ENCODE measurements around the gene MIS18A. TPM values are rescaled to one million over a fixed set of nuclear protein-coding genes. Genes with fewer than 3 reads are reported as not detected.

MIS18A gene
- polyA plus RNA-seq, 3 donors: 1.6 to 2.5 (median 2.3) TPM

GRCh38 chr21:32282992-32283391, 4.1 kb upstream of the MIS18A start:
- no peak overlapping the region for H3K4me2 ChIP-seq (replicated peaks; ENCODE audit: extremely low read depth, low read length, poor library complexity, severe bottlenecking)
- Mint-ChIP-seq H3K27ac (peak overlapping the region in 1 of 7 donors; percentile 25), H3K27me3 (ENCODE audit: low read depth in 3 of 3) (peaks cover 0 to 1% (median 0%) of the 10 kb centered on the region in 3 donors), H3K4me3 (no peak overlapping the region), H3K4me1 (peaks cover 19% of the 10 kb centered on the region), H3K36me3 (peaks cover 0 to 2% of the 10 kb centered on the region in 2 donors), H3K9me3 (peaks cover 4 to 20% (median 14%) of the 10 kb centered on the region in 7 donors)
- no peaks in the 10 kb centered on the region for H3K36me3 ChIP-seq (replicated peaks in 1 of 2; ENCODE audit: control insufficient read depth in 1 of 2, insufficient read depth in 2 of 2, low read length in 2 of 2)
- peaks cover 7% of the 10 kb centered on the region for H3K79me2 ChIP-seq (ENCODE audit: insufficient read depth, low read length)
- TF ChIP-seq CTCF (IDR thresholded peaks at IDR 0.05): no peak
- no peak overlapping the region for H3K9ac ChIP-seq (ENCODE audit: insufficient read depth, low read length, poor library complexity, severe bottlenecking)
- peaks cover 0 to 15% of the 10 kb centered on the region in 2 donors for H3K9me3 ChIP-seq (replicated peaks in 1 of 2; ENCODE audit: control insufficient read depth in 1 of 2, insufficient read depth in 1 of 2, low read length in 2 of 2)
- no peak overlapping the region for H3K27ac ChIP-seq (ENCODE audit: low read depth in 1 of 2, low read length in 2 of 2)
- H3K4me3 ChIP-seq (replicated peaks in 1 of 3; ENCODE audit: low read depth in 2 of 3, low read length in 3 of 3): no peak overlapping the region
- no peak overlapping the region for H2AFZ ChIP-seq (ENCODE audit: insufficient read depth, low read depth, low read length, poor library complexity, severe bottlenecking)
- intact Hi-C loops (cut with micrococcal nuclease): no loop called here
- no peaks in the 10 kb centered on the region for H3K27me3 ChIP-seq (ENCODE audit: control insufficient read depth in 2 of 2, insufficient read depth in 2 of 2, low read length in 2 of 2)
- DNase-seq: peak in 2 of 3 donors; percentile 9 to 55
- 55% methylated on average over 5 of the region's 6 CpGs for WGBS (ENCODE audit: insufficient coverage)
- H4K20me1 ChIP-seq (ENCODE audit: insufficient read depth, low read length): no peaks in the 10 kb centered on the region
- peaks cover 14 to 15% of the 10 kb centered on the region in 2 donors for H3K4me1 ChIP-seq (ENCODE audit: control insufficient read depth in 1 of 2, insufficient read depth in 2 of 2, low read length in 2 of 2)

GRCh38 chr21:32281531-32281930, 2.7 kb upstream of the MIS18A start:
- DNase-seq: peak in 1 of 3 donors; percentile 32
- no peak overlapping the region for H2AFZ ChIP-seq (ENCODE audit: insufficient read depth, low read depth, low read length, poor library complexity, severe bottlenecking)
- H3K36me3 ChIP-seq (replicated peaks in 1 of 2; ENCODE audit: control insufficient read depth in 1 of 2, insufficient read depth in 2 of 2, low read length in 2 of 2): no peaks in the 10 kb centered on the region
- WGBS (ENCODE audit: insufficient coverage): 100% methylated on average over 4 of the region's 7 CpGs
- H3K9me3 ChIP-seq (replicated peaks in 1 of 2; ENCODE audit: control insufficient read depth in 1 of 2, insufficient read depth in 1 of 2, low read length in 2 of 2): peaks cover 0 to 15% of the 10 kb centered on the region in 2 donors
- no peaks in the 10 kb centered on the region for H4K20me1 ChIP-seq (ENCODE audit: insufficient read depth, low read length)
- H3K4me3 ChIP-seq (replicated peaks in 1 of 3; ENCODE audit: low read depth in 2 of 3, low read length in 3 of 3): no peak overlapping the region
- no peak overlapping the region for H3K4me2 ChIP-seq (replicated peaks; ENCODE audit: extremely low read depth, low read length, poor library complexity, severe bottlenecking)
- intact Hi-C loops (cut with micrococcal nuclease): no loop called here
- TF ChIP-seq CTCF (IDR thresholded peaks at IDR 0.05): no peak
- no peaks in the 10 kb centered on the region for H3K27me3 ChIP-seq (ENCODE audit: control insufficient read depth in 2 of 2, insufficient read depth in 2 of 2, low read length in 2 of 2)
- peaks cover 23% of the 10 kb centered on the region for H3K4me1 Mint-ChIP-seq
- no peak overlapping the region for H3K27ac ChIP-seq (ENCODE audit: low read depth in 1 of 2, low read length in 2 of 2)
- H3K27me3 Mint-ChIP-seq (ENCODE audit: low read depth in 3 of 3): peaks cover 0 to 1% (median 0%) of the 10 kb centered on the region in 3 donors
- H3K4me1 ChIP-seq (ENCODE audit: control insufficient read depth in 1 of 2, insufficient read depth in 2 of 2, low read length in 2 of 2): peaks cover 16 to 21% of the 10 kb centered on the region in 2 donors
- no peak overlapping the region for H3K4me3 Mint-ChIP-seq
- peaks cover 0 to 2% of the 10 kb centered on the region in 2 donors for H3K36me3 Mint-ChIP-seq
- H3K79me2 ChIP-seq (ENCODE audit: insufficient read depth, low read length): peaks cover 18% of the 10 kb centered on the region
- no peak overlapping the region for H3K9ac ChIP-seq (ENCODE audit: insufficient read depth, low read length, poor library complexity, severe bottlenecking)
- no peak overlapping the region for H3K27ac Mint-ChIP-seq
- peaks cover 4 to 20% (median 12%) of the 10 kb centered on the region in 7 donors for H3K9me3 Mint-ChIP-seq

Measured in CD14-positive monocyte (primary cell).